Transverse colon (tissue), 4 donors: Measurements from ENCODE around the gene SLC37A2. TPM values are rescaled to one million over a fixed set of nuclear protein-coding genes. Genes with fewer than 3 reads are reported as not detected.
A peak's percentile ranks its signal among the peaks of the same experiment; 100 is the strongest.

Experiments
- DNase-seq: peaks from one replicate; pipeline ENCODE4 v3.0.0-alpha.2; 2019
- H3K27ac ChIP-seq, 4 donors: fragments of 200-600 bp; sonication (generic); 2 replicates each; pipeline ENCODE4 v1.5.1; 2016 to 2018; ENCODE audit warnings: inconsistent platforms in 4 of 4
- H3K27me3 ChIP-seq: fragments of 200-600 bp; sonication (generic); 2 replicates; pipeline ENCODE4 v1.5.1; 2017; ENCODE audit warnings: inconsistent platforms
- H3K36me3 ChIP-seq, 4 donors: fragments of 200-600 bp; sonication (generic); 2 replicates each; pipeline ENCODE4 v1.5.1; 2017 to 2019; ENCODE audit warnings: inconsistent platforms in 4 of 4
- H3K4me1 ChIP-seq, 4 donors: fragments of 200-600 bp; sonication (generic); 2 replicates each; pipeline ENCODE4 v1.5.1; 2017 to 2020; ENCODE audit warnings: inconsistent platforms in 4 of 4
- H3K4me3 ChIP-seq, 4 donors: fragments of 200-600 bp; sonication (generic); 1 replicate in 1 of 4; 2 replicates in 3 of 4; pipeline versions ENCODE4 v1.5.1 to v1.6.1; 2017 to 2019; ENCODE audit warnings: inconsistent platforms in 4 of 4
- H3K9me3 ChIP-seq, 2 donors: fragments of 200-600 bp; sonication (generic); 2 replicates each; pipeline ENCODE4 v1.5.1; 2017 to 2019; ENCODE audit warnings: inconsistent platforms in 2 of 2
- EP300 ChIP-seq: sonication (generic); formaldehyde crosslinking; IDR thresholded peaks from one replicate; pipeline ENCODE4 v1.6.1; 2017; ENCODE audit warnings: antibody characterized with exemption, low read depth
- POLR2A ChIP-seq: fragments of 450-650 bp; IDR thresholded peaks from one replicate; pipeline ENCODE4 v1.6.1; 2016; ENCODE audit warnings: antibody characterized with exemption, mild to moderate bottlenecking, moderate library complexity
- POLR2AphosphoS5 ChIP-seq, 3 donors: sonication (generic); formaldehyde crosslinking; IDR thresholded peaks; one replicate each; pipeline ENCODE4 v1.6.1; 2016; ENCODE audit warnings: antibody characterized with exemption in 3 of 3
- WGBS, 2 donors: methylation state at CpG; one replicate each; pipeline ENCODE4 v1.1.5; 2018; ENCODE audit warnings: low coverage in 1 of 2; 5-methylcytosine and 5-hydroxymethylcytosine counted together
- in situ Hi-C, 4 donors: fragments of 200-750 bp; cut with MboI; loops; one replicate each; pipeline versions ENCODE4 v1.15.0 to v1.15.1; 2017; ENCODE audit warnings: low sequenced_read_pairs in 3 of 4, low pct_ligation_motif_present in 1 of 4, low pct_unique_long_range_greater_than_20kb in 1 of 4
- intact Hi-C: fragments of 100-400 bp; cut with DNase I; formaldehyde crosslinking; loops from one replicate; pipeline ENCODE4 v1.15.1; 2023; ENCODE audit warnings: low total_unique reads
- total RNA-seq, 4 donors: library from RNA; depleted of rRNA; stranded (reverse); fragments of >200 nt; gene quantifications; one replicate each; pipeline ENCODE4 v1.1.0, GENCODE V29; 2016
- TF ChIP-seq, protein P1 (sequence below), 5 experiments: fragments of 200-600 bp in 3 of 5; fragments of 450-650 bp in 2 of 5; sonication (generic) in 3 of 5; IDR thresholded peaks; 1 replicate in 2 of 5; 2 replicates in 3 of 5; pipeline ENCODE4 v1.5.1; 2016 to 2017; ENCODE audit warnings: antibody characterized with exemption in 5 of 5, inconsistent platforms in 3 of 5, mild to moderate bottlenecking in 2 of 5, moderate library complexity in 1 of 5

Gene SLC37A2
- total RNA-seq, 4 donors from 2014 or later: 2.4 to 20.6 (median 5.9) TPM

DNA sequence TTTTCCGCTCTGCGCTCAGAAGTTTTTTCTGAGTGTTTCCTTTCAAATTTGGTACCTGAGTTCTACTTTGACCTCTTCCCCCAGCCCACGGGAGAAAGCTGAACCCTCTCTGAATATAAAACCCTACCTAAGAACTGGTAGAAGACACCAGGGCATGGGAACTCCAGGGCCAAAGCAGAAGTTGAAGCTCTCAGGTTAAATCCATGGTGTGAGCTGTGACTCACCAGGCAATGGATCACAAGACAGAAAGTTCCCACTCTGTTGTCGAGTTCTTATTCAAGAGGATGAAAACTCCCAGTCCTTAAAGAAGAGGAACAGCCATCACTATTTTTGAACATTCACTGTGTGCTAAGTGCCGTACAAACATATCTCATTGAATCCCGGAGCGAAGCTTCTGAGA is 39.4 kb downstream of the SLC37A2 start:
- Histone ChIP-seq H3K9me3 (no peaks in the 10 kb centered on the region), H3K27me3 (no peaks in the 10 kb centered on the region), H3K4me3 (no peak overlapping the region), H3K36me3 (peaks cover 0 to 14% (median under 1%) of the 10 kb centered on the region in 4 donors), H3K27ac (peak overlapping the region; percentile 45 to 70 (median 58)), H3K4me1 (peaks cover 0 to 16% (median 0%) of the 10 kb centered on the region in 4 donors)
- DNase-seq: no peak
- intact Hi-C loops (no loop called here), in situ Hi-C loops (no loop called here)
- 87% methylated on average over 7 of the region's 7 CpGs; no CpG with 5 or more reads in 1 of the 2 donors for WGBS, 2 donors
- TF ChIP-seq, protein P1, sequence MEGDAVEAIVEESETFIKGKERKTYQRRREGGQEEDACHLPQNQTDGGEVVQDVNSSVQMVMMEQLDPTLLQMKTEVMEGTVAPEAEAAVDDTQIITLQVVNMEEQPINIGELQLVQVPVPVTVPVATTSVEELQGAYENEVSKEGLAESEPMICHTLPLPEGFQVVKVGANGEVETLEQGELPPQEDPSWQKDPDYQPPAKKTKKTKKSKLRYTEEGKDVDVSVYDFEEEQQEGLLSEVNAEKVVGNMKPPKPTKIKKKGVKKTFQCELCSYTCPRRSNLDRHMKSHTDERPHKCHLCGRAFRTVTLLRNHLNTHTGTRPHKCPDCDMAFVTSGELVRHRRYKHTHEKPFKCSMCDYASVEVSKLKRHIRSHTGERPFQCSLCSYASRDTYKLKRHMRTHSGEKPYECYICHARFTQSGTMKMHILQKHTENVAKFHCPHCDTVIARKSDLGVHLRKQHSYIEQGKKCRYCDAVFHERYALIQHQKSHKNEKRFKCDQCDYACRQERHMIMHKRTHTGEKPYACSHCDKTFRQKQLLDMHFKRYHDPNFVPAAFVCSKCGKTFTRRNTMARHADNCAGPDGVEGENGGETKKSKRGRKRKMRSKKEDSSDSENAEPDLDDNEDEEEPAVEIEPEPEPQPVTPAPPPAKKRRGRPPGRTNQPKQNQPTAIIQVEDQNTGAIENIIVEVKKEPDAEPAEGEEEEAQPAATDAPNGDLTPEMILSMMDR (IDR thresholded peaks at IDR 0.05): no peak
- no peak for TF ChIP-seq POLR2AphosphoS5 (IDR thresholded peaks at IDR 0.05)
- TF ChIP-seq POLR2A: no peak
- no peak for TF ChIP-seq EP300

DNA sequence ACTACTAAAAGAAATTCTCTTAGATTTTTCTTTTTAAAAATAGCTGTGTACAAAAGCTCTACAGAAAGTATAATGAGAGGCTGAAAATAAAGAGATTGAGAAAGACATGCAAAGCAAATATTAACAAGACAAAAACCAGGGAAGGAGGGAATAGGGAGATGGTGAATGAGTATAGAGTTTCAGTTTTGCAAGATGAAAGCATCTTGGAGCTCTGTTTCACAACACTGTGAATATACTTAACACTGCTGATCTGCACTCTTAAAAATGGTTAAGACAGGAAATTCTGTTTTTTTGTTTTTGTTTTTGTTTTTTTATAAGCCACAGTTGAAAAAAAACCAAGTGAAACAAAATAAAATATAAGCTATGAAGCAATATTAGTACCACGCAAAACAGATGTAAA is 42.8 kb downstream of the SLC37A2 start:
- Histone ChIP-seq H3K27ac (no peak overlapping the region), H3K4me1 (peaks cover 0 to 16% (median 3%) of the 10 kb centered on the region in 4 donors), H3K27me3 (no peaks in the 10 kb centered on the region), H3K36me3 (peaks cover 0 to 2% (median 0%) of the 10 kb centered on the region in 4 donors), H3K9me3 (no peaks in the 10 kb centered on the region), H3K4me3 (no peak overlapping the region)
- in situ Hi-C loops: no loop called here
- TF ChIP-seq, protein P1 (IDR thresholded peaks at IDR 0.05): no peak
- TF ChIP-seq EP300 (no peak), POLR2A (no peak), POLR2AphosphoS5 (IDR thresholded peaks at IDR 0.05) (no peak)
- intact Hi-C loops: no loop called here
- DNase-seq: no peak
- WGBS, 2 donors: 67 to 94% methylated on average over 1 of the region's 1 CpG

DNA sequence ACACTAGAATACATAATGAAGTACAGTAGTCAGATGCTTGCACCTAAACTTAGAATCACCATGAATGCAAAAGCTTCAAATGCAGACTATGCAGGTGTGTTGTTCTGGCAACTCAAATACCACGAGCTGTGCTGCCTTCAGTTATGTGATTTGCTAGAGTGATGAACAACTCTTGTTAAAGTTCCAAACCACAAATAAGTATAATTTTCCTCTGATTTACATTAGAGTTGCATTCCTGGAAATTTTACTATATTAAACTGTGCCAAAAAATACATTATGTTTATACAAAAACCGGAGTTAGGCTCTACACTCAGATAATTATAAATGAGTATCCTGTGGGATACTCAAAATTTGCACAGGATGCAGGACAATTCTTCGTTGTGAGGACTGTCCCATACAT is 45.4 kb downstream of the SLC37A2 start:
- intact Hi-C loops (no loop called here), in situ Hi-C loops (no loop called here)
- Histone ChIP-seq H3K4me1 (peaks cover 0 to 12% (median 3%) of the 10 kb centered on the region in 4 donors), H3K27ac (no peak overlapping the region), H3K9me3 (no peaks in the 10 kb centered on the region), H3K27me3 (no peaks in the 10 kb centered on the region), H3K4me3 (no peak overlapping the region), H3K36me3 (no peaks in the 10 kb centered on the region)
- WGBS, 2 donors: 58 to 71% methylated on average over 3 of the region's 3 CpGs
- no peak for TF ChIP-seq POLR2A
- no peak for TF ChIP-seq EP300
- TF ChIP-seq POLR2AphosphoS5 (IDR thresholded peaks at IDR 0.05): no peak
- TF ChIP-seq, protein P1 (IDR thresholded peaks at IDR 0.05): no peak
- DNase-seq: no peak

DNA sequence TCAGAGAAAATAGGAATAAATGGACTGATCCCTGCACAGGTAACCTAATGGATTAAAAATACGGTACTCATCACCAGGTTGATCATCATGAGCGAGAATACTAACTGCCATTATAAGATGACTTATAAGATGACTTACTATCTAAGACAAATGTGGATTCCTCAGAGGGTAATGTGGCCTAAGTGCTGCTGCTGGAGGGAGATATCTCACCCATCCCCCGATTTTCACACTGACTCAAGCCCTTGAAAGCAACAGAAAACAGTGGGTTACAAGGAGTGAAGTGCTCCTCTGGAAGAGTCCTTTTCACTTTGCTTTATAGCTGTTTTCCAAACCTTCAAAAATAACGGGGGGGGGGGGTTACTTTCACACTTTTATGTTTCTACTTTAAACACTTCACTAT is 47.4 kb downstream of the SLC37A2 start:
- Histone ChIP-seq H3K36me3 (no peaks in the 10 kb centered on the region), H3K4me1 (peaks cover 0 to 12% (median 3%) of the 10 kb centered on the region in 4 donors), H3K9me3 (no peaks in the 10 kb centered on the region), H3K27me3 (no peaks in the 10 kb centered on the region), H3K4me3 (peak overlapping the region in 3 of 4 donors; percentile 56 to 91 (median 68)), H3K27ac (peak overlapping the region in 2 of 4 donors; percentile 85 to 89)
- 51 to 58% methylated on average over 3 to 4 of the region's 4 CpGs for WGBS, 2 donors
- DNase-seq: no peak
- TF ChIP-seq, protein P1 (IDR thresholded peaks at IDR 0.05): no peak
- TF ChIP-seq POLR2A (no peak), EP300 (no peak), POLR2AphosphoS5 (IDR thresholded peaks at IDR 0.05) (no peak)
- intact Hi-C loops: loop anchor here (10.0 kb wide), 1 partner anchor 156 kb away; the partner anchor contains the start of gene CCDC15
- in situ Hi-C loops: loop anchor here in 1 of 4 donors (10.0 kb wide), 1 partner anchor 156 kb away; the partner anchor contains the start of gene CCDC15
